Measurements from ENCODE around the gene CHCHD6. TPM values are rescaled to one million over a fixed set of nuclear protein-coding genes. Genes with fewer than 3 reads are reported as not detected.

Gene CHCHD6
- total RNA-seq, 4 donors from 2014 or later: 13.4 to 22.0 (median 16.1) TPM

DNA sequence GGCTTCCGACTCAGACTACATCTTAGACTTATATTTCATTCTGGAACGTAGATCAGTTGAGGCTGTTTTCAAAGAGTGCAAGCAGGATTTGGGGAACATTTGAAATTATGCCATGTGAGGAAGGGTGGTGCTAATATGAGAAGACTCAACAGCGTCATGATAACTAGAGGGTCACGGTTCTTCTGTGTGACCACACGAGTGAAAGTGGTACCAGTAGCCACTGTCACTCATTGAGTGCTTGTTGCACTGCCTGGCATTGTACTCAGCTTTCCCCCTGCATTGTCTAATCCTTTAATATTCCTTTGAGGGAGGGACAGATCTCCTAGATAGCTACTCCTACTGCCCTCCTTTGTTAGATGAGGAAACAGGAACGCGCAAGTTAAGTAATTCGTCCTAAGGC lies 197.6 kb downstream of the CHCHD6 start:
- TF ChIP-seq EP300 (IDR thresholded peaks at IDR 0.05): no peak
- TF ChIP-seq, protein P1, sequence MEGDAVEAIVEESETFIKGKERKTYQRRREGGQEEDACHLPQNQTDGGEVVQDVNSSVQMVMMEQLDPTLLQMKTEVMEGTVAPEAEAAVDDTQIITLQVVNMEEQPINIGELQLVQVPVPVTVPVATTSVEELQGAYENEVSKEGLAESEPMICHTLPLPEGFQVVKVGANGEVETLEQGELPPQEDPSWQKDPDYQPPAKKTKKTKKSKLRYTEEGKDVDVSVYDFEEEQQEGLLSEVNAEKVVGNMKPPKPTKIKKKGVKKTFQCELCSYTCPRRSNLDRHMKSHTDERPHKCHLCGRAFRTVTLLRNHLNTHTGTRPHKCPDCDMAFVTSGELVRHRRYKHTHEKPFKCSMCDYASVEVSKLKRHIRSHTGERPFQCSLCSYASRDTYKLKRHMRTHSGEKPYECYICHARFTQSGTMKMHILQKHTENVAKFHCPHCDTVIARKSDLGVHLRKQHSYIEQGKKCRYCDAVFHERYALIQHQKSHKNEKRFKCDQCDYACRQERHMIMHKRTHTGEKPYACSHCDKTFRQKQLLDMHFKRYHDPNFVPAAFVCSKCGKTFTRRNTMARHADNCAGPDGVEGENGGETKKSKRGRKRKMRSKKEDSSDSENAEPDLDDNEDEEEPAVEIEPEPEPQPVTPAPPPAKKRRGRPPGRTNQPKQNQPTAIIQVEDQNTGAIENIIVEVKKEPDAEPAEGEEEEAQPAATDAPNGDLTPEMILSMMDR (IDR thresholded peaks at IDR 0.05): no peak
- TF ChIP-seq POLR2AphosphoS5 (IDR thresholded peaks at IDR 0.05): no peak
- no peak for TF ChIP-seq POLR2A (IDR thresholded peaks at IDR 0.05)
- no peak overlapping the region for H3K4me3 ChIP-seq
- H3K36me3 ChIP-seq: no peaks in the 10 kb centered on the region
- 93% methylated on average over 8 of the region's 8 CpGs for WGBS
- H3K9me3 ChIP-seq: no peaks in the 10 kb centered on the region
- H3K4me1 ChIP-seq: peaks cover 15% of the 10 kb centered on the region
- no peak for DNase-seq (ENCODE audit: low spot score in 2 of 2)
- H3K27ac ChIP-seq: no peak overlapping the region
- no peaks in the 10 kb centered on the region for H3K27me3 ChIP-seq

DNA sequence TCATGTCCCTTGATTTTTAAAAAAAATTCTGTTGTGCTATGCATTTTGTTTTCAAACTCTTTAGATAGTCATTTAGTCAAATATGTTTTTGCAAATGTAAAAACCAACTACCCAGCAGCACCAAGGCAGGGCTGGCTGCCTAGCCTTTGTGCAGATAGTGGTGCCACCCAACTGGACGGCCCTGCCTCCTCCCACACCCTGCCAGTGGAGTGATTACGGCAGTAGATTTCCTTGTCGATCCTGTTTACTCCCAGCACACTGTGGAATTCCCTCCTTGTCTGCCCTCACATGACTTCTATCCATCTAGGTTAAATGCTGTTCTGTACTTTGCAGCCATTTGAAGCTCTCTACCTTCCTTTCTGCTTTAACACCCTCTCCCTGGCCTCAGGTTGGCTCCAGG lies 199.5 kb downstream of the CHCHD6 start:
- no peaks in the 10 kb centered on the region for H3K9me3 ChIP-seq
- peaks cover 15% of the 10 kb centered on the region for H3K4me1 ChIP-seq
- H3K27me3 ChIP-seq: no peaks in the 10 kb centered on the region
- H3K36me3 ChIP-seq: no peaks in the 10 kb centered on the region
- H3K27ac ChIP-seq: no peak overlapping the region
- no peak overlapping the region for H3K4me3 ChIP-seq
- no peak for DNase-seq (ENCODE audit: low spot score in 2 of 2)
- 59% methylated on average over 3 of the region's 3 CpGs for WGBS
- no peak for TF ChIP-seq EP300 (IDR thresholded peaks at IDR 0.05)
- TF ChIP-seq, protein P1 (IDR thresholded peaks at IDR 0.05): no peak
- no peak for TF ChIP-seq POLR2A (IDR thresholded peaks at IDR 0.05)
- TF ChIP-seq POLR2AphosphoS5 (IDR thresholded peaks at IDR 0.05): no peak

DNA sequence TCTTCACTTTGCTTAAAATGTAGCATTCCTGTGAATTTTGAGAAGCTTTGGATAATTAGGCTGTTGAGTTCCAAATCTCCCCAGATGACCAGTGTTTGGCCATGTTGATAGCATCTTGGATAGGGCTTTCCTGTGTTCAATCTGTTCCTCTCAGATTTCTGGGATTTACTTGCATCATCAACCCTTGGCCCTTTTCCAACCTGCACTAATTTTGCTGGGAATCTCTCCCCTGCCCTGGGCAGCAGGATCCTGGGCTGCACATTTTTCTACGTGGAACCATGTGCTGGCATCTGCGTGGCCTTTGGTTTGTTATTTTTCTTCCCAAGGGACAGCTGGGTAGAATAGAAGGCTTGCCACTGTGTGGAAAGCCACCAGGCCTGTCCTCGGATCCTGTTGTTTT lies 203.5 kb downstream of the CHCHD6 start:
- 88% methylated on average over 3 of the region's 3 CpGs for WGBS
- TF ChIP-seq, protein P1 (IDR thresholded peaks at IDR 0.05): no peak
- TF ChIP-seq POLR2A (IDR thresholded peaks at IDR 0.05): no peak
- Histone ChIP-seq H3K27me3 (no peaks in the 10 kb centered on the region), H3K4me1 (peaks cover 38% of the 10 kb centered on the region), H3K9me3 (no peaks in the 10 kb centered on the region), H3K4me3 (no peak overlapping the region), H3K27ac (no peak overlapping the region), H3K36me3 (no peaks in the 10 kb centered on the region)
- no peak for DNase-seq (ENCODE audit: low spot score in 2 of 2)

DNA sequence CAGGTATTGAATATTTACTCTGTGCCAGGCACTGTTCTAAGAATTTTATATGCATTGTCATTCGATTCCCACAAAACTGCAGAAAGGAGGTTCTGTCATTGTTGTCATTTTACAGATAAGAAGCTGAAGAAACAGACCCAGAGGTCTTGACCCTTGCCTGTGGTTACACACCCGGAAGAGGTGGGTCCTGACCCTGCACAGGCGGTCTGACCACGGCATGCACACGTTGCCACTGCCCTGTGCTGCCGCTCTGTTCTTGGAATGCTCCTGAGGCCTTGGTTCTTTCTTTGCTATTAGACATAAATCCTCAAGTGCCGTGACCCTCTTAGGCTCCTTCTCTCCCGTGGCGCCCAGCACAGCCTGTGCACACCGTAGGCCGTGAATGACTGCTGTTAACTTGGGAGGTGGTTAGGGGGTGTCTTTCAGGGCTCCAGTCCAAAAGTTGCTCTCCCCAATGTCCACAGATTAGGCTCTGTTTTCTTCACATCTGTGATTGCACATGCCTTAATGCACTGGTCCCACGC lies 204.8 kb downstream of the CHCHD6 start:
- no peak for DNase-seq (ENCODE audit: low spot score in 2 of 2)
- no peak for TF ChIP-seq POLR2A (IDR thresholded peaks at IDR 0.05)
- Histone ChIP-seq H3K9me3 (no peaks in the 10 kb centered on the region), H3K4me3 (no peak overlapping the region), H3K27me3 (no peaks in the 10 kb centered on the region), H3K4me1 (peaks cover 33% of the 10 kb centered on the region), H3K36me3 (no peaks in the 10 kb centered on the region), H3K27ac (no peak overlapping the region)
- 86% methylated on average over 12 of the region's 12 CpGs for WGBS

- DNase-seq (ENCODE audit: low spot score in 2 of 2): no peak
- Histone ChIP-seq H3K36me3 (no peaks in the 10 kb centered on the region), H3K9me3 (no peaks in the 10 kb centered on the region), H3K4me1 (peaks cover 26% of the 10 kb centered on the region), H3K4me3 (no peak overlapping the region), H3K27ac (no peak overlapping the region), H3K27me3 (no peaks in the 10 kb centered on the region)
- TF ChIP-seq POLR2A (IDR thresholded peaks at IDR 0.05) (no peak), EP300 (IDR thresholded peaks at IDR 0.05) (no peak), POLR2AphosphoS5 (IDR thresholded peaks at IDR 0.05) (no peak)
- TF ChIP-seq, protein P1 (IDR thresholded peaks at IDR 0.05): no peak
- 90% methylated on average over 3 of the region's 3 CpGs for WGBS
Measured at GRCh38 chr3:126910231-126910630, 206.2 kb downstream of the CHCHD6 start.
